Stomach (tissue), 9 donors: ENCODE results near the gene SLF1. TPM values are rescaled to one million over a fixed set of nuclear protein-coding genes. Genes with fewer than 3 reads are reported as not detected.

Source experiments
- DNase-seq, 2 donors: peaks; one replicate each; pipeline versions ENCODE4 v3.0.0 to v3.0.0-alpha.2; 2013 to 2019
- H3K27ac ChIP-seq, 5 donors: fragments of 200-600 bp in 4 of 5; sonication (generic) in 4 of 5; one replicate each; pipeline ENCODE4 v1.5.1; 2013 to 2019; ENCODE audit warnings: mild to moderate bottlenecking in 1 of 5, moderate library complexity in 1 of 5
- H3K27me3 ChIP-seq, 3 donors: fragments of 200-600 bp; sonication (generic); one replicate each; pipeline ENCODE4 v1.5.1; 2017 to 2019; ENCODE audit warnings: mixed run types in 1 of 3
- H3K36me3 ChIP-seq, 4 donors: fragments of 200-600 bp; sonication (generic); 1 replicate in 3 of 4; 2 replicates in 1 of 4; pipeline ENCODE4 v1.5.1; 2016 to 2019
- H3K4me1 ChIP-seq, 4 donors: fragments of 200-600 bp; sonication (generic); one replicate each; pipeline ENCODE4 v1.5.1; 2016 to 2019
- H3K4me3 ChIP-seq, 4 donors: fragments of 200-600 bp; sonication (generic) in 3 of 4; one replicate each; pipeline ENCODE4 v1.5.1; 2016 to 2019; ENCODE audit warnings: mild to moderate bottlenecking in 1 of 4
- H3K9me3 ChIP-seq, 4 donors: fragments of 200-600 bp; sonication (generic); one replicate each; pipeline ENCODE4 v1.5.1; 2016 to 2019
- CTCF ChIP-seq, 7 experiments: fragments of 450-650 bp in 4 of 7; fragments of 200-600 bp in 3 of 7; sonication (generic) in 3 of 7; IDR thresholded peaks; one replicate each; pipeline ENCODE4 v1.5.1; 2016 to 2019; ENCODE audit warnings: antibody characterized with exemption in 7 of 7, control low read depth in 2 of 7, mild to moderate bottlenecking in 1 of 7
- EP300 ChIP-seq: sonication (generic); formaldehyde crosslinking; IDR thresholded peaks from one replicate; pipeline ENCODE4 v1.6.1; 2017; ENCODE audit warnings: antibody characterized with exemption
- POLR2A ChIP-seq, 4 donors: fragments of 450-650 bp; IDR thresholded peaks; one replicate each; pipeline ENCODE4 v1.6.1; 2016; ENCODE audit warnings: antibody characterized with exemption in 4 of 4, control low read depth in 2 of 4, mild to moderate bottlenecking in 1 of 4, moderate library complexity in 1 of 4
- POLR2AphosphoS5 ChIP-seq, 3 donors: sonication (generic); formaldehyde crosslinking; IDR thresholded peaks; one replicate each; pipeline ENCODE4 v1.6.1; 2016; ENCODE audit warnings: antibody characterized with exemption in 3 of 3
- WGBS, 5 donors: extraction: QIAGEN DNeasy Blood & Tissue Kit in 3 of 5; methylation state at CpG; one replicate each; pipeline versions ENCODE4 v1.1.5 to v1.1.7; 2013 to 2018; 5-methylcytosine and 5-hydroxymethylcytosine counted together
- intact Hi-C: fragments of 100-400 bp; cut with DNase I; formaldehyde crosslinking; loops from one replicate; pipeline ENCODE4 v1.15.1; 2023; ENCODE audit warnings: low total_unique reads
- polyA plus RNA-seq, 3 donors: library from polyadenylated mRNA; stranded (reverse); fragments of 200-250 nt; gene quantifications; one replicate each; pipeline ENCODE4 v1.2.3, GENCODE V29; 2013
- total RNA-seq, 5 donors: library from RNA; depleted of rRNA; stranded (reverse); fragments of >200 nt; gene quantifications; one replicate each; pipeline versions ENCODE4 v1.1.0 to v1.2.3, GENCODE V29; 2014 to 2016
- donor health status: healthy with polysubstance abuse.
- donor health status: Bipolar disorder and iron deficiency.
- donor health status: healthy.

Gene SLF1
- total and polyA plus RNA-seq, 8 donors: 0.58 to 53.1 (median 5.2) TPM

DNA sequence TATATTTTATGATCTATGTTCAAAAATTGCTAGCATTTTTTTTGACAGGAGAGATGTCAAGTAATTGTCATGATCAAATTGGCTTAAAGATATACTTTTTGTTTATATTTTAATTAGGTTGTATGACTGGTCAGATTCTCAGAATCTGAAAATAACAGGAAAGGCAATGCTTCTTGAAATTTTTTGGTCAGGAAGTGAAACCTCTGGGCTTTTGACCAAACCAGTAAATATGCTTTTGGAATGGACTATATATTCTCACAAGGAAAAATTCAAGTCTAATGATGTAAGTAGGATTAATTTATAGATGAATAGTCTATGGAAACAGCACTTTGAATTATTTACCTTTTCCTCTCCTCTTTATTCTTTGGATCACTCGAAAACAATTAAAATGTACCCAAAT lies 52.3 kb downstream of the SLF1 start:
- intact Hi-C loops: no loop called here
- WGBS, 5 donors: 76 to 88% (median 87%) methylated on average over 1 of the region's 1 CpG
- TF ChIP-seq POLR2A (IDR thresholded peaks at IDR 0.05) (no peak), EP300 (no peak), CTCF (IDR thresholded peaks at IDR 0.05) (no peak), POLR2AphosphoS5 (IDR thresholded peaks at IDR 0.05) (no peak)

DNA sequence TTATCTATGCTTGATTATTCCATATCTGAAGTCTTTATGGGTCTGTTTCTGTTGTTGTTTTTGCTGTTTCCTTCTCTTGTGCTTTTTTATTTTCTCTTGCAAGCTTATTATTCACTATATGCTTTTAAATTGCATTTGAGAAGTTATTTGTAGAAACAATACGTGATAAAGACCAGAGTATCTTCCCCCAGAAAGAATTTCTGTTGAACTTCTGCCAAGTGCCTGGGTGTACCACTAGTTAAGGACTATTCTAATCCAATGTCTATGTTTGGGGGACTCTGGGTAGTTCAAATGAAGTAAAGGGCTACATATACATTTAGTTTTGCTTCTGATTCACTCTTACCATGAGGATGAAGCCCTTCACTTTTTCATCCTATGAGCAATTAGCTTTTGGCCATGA lies 54.3 kb downstream of the SLF1 start:
- no peak for DNase-seq
- Histone ChIP-seq H3K27ac (no peak overlapping the region), H3K27me3 (no peaks in the 10 kb centered on the region), H3K4me1 (peaks cover 0 to 3% (median 0%) of the 10 kb centered on the region in 4 donors), H3K9me3 (no peaks in the 10 kb centered on the region), H3K36me3 (peaks cover 0 to 20% (median 15%) of the 10 kb centered on the region in 4 donors), H3K4me3 (no peak overlapping the region)
- WGBS, 5 donors: 63 to 81% (median 72%) methylated on average over 1 of the region's 1 CpG
- TF ChIP-seq POLR2A (IDR thresholded peaks at IDR 0.05): no peak
- TF ChIP-seq EP300: no peak
- no peak for TF ChIP-seq CTCF (IDR thresholded peaks at IDR 0.05)
- TF ChIP-seq POLR2AphosphoS5 (IDR thresholded peaks at IDR 0.05): no peak
- intact Hi-C loops: no loop called here

More for the DNA sequence above, 52.3 kb downstream of the SLF1 start:
- Histone ChIP-seq H3K27ac (no peak overlapping the region), H3K9me3 (no peaks in the 10 kb centered on the region), H3K4me1 (peaks cover 0 to 3% (median 0%) of the 10 kb centered on the region in 4 donors), H3K4me3 (no peak overlapping the region), H3K27me3 (no peaks in the 10 kb centered on the region), H3K36me3 (peaks cover 0 to 13% (median 9%) of the 10 kb centered on the region in 4 donors)
- DNase-seq: no peak

GRCh38 chr5:94674490-94675382 lies 56.3 kb downstream of the SLF1 start:
- Histone ChIP-seq H3K4me1 (peaks cover 0 to 3% (median 0%) of the 10 kb centered on the region in 4 donors), H3K27ac (no peak overlapping the region), H3K4me3 (no peak overlapping the region), H3K27me3 (no peaks in the 10 kb centered on the region), H3K36me3 (peaks cover 0 to 16% (median 11%) of the 10 kb centered on the region in 4 donors), H3K9me3 (no peaks in the 10 kb centered on the region)
- TF ChIP-seq CTCF (IDR thresholded peaks at IDR 0.05) (no peak), EP300 (no peak), POLR2A (IDR thresholded peaks at IDR 0.05) (no peak), POLR2AphosphoS5 (IDR thresholded peaks at IDR 0.05) (no peak)
- no peak for DNase-seq
- intact Hi-C loops: no loop called here
- 91 to 100% (median 100%) methylated on average over 1 of the region's 1 CpG for WGBS, 5 donors

- TF ChIP-seq CTCF (IDR thresholded peaks at IDR 0.05) (no peak), POLR2A (IDR thresholded peaks at IDR 0.05) (no peak), POLR2AphosphoS5 (IDR thresholded peaks at IDR 0.05) (no peak)
- Histone ChIP-seq H3K27ac (no peak overlapping the region), H3K27me3 (no peaks in the 10 kb centered on the region), H3K4me1 (peaks cover 0 to 3% (median 0%) of the 10 kb centered on the region in 4 donors), H3K9me3 (no peaks in the 10 kb centered on the region), H3K36me3 (peaks cover 0 to 14% (median 11%) of the 10 kb centered on the region in 4 donors), H3K4me3 (no peak overlapping the region)
- intact Hi-C loops: no loop called here
- no peak for DNase-seq
- 89 to 97% (median 93%) methylated on average over 4 of the region's 4 CpGs for WGBS, 5 donors
Measured at GRCh38 chr5:94675965-94676618, 57.6 kb downstream of the SLF1 start.
